ENCODE results near the gene EPAS1. TPM values are rescaled to one million over a fixed set of nuclear protein-coding genes. Genes with fewer than 3 reads are reported as not detected.

EPAS1 gene
- total and polyA plus RNA-seq, 2 experiments from 2014 or later: 47.5 to 73.8 TPM

DNA sequence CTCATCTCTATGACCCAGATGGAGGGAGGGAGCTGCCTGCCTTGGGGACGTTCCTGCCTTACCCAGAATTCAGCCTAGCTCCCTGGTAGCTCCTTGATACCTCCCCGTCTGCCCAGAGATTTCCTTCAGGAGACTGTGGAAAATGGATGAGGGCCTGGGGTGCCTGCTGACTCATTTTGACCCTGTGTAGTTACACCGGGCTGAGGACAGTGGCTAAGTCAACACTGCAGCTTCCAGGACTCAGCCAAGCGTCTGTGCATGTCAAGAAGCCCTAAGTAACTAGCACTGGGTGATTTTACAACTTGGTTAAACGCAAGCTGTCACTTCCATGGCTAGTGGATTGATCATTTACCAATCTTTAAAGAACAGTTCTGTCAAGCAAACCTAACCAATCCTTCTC is 23.3 kb upstream of the EPAS1 start:
- Histone ChIP-seq H3K4me1 (ENCODE audit: insufficient read depth) (peaks cover 15% of the 10 kb centered on the region), H3K9me2 (ENCODE audit: insufficient read depth) (no peaks in the 10 kb centered on the region), H3F3A (ENCODE audit: insufficient read depth) (no peaks in the 10 kb centered on the region), H3K9ac (no peak overlapping the region), H3K36me3 (ENCODE audit: low read depth) (no peaks in the 10 kb centered on the region), H3K27ac (no peak overlapping the region), H4K20me1 (ENCODE audit: insufficient read depth) (no peaks in the 10 kb centered on the region), H3K9me3 (ENCODE audit: low read depth) (no peaks in the 10 kb centered on the region), H3K79me2 (ENCODE audit: insufficient read depth) (no peaks in the 10 kb centered on the region), H2AFZ (no peak overlapping the region), H3K4me3 (no peak overlapping the region), H3K4me2 (ENCODE audit: unreplicated experiment) (no peak overlapping the region), H3K27me3 (replicated peaks; ENCODE audit: insufficient read depth) (no peaks in the 10 kb centered on the region)
- 70 to 76% methylated on average over 5 of the region's 5 CpGs for WGBS, 2 experiments (ENCODE audit: low coverage in 1 of 2, low lambda C conversion rate in 2 of 2, missing lambda C conversion rate in 2 of 2)
- in situ Hi-C loops (cut with MboI): no loop called here
- TF ChIP-seq EZH2 (IDR thresholded peaks at IDR 0.05; ENCODE audit: insufficient read depth, poor library complexity, severe bottlenecking) (no peak), EZH2phosphoT487 (IDR thresholded peaks at IDR 0.05; ENCODE audit: insufficient read depth, low read depth) (no peak)
- DNase-seq: no peak

DNA sequence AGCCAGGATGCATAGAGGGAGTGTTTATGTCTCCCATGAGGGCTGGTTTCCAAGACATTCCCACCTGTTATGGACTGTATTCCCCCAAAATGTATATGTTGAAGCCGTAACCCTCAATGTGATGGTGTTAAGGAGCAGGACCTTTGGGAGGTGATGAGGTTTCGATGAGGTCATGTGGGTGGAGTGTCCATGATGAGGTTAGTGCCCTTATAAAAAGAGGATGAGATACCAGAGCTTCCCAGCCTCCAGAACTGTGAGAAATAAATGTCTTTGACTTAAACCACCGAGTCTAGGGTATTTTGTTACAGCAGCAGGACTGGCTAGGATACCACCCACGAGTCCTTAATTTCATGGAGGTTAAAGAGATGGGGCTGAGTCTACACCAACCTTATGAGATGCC is 22.6 kb upstream of the EPAS1 start:
- in situ Hi-C loops (cut with MboI): no loop called here
- no peaks in the 10 kb centered on the region for H3K9me2 ChIP-seq (ENCODE audit: insufficient read depth)
- no peaks in the 10 kb centered on the region for H3K36me3 ChIP-seq (ENCODE audit: low read depth)
- no peaks in the 10 kb centered on the region for H3K79me2 ChIP-seq (ENCODE audit: insufficient read depth)
- H2AFZ ChIP-seq: no peak overlapping the region
- H3K9ac ChIP-seq: no peak overlapping the region
- H3K9me3 ChIP-seq (ENCODE audit: low read depth): no peaks in the 10 kb centered on the region
- H3K4me2 ChIP-seq (ENCODE audit: unreplicated experiment): no peak overlapping the region
- no peak for TF ChIP-seq EZH2 (IDR thresholded peaks at IDR 0.05; ENCODE audit: insufficient read depth, poor library complexity, severe bottlenecking)
- H3K27me3 ChIP-seq (replicated peaks; ENCODE audit: insufficient read depth): no peaks in the 10 kb centered on the region
- WGBS, 2 experiments (ENCODE audit: low coverage in 1 of 2, low lambda C conversion rate in 2 of 2, missing lambda C conversion rate in 2 of 2): 81 to 84% methylated on average over 4 of the region's 4 CpGs
- H4K20me1 ChIP-seq (ENCODE audit: insufficient read depth): no peaks in the 10 kb centered on the region
- H3F3A ChIP-seq (ENCODE audit: insufficient read depth): no peaks in the 10 kb centered on the region
- H3K4me3 ChIP-seq: no peak overlapping the region
- H3K27ac ChIP-seq: no peak overlapping the region
- peaks cover 9% of the 10 kb centered on the region for H3K4me1 ChIP-seq (ENCODE audit: insufficient read depth)
- no peak for DNase-seq

DNA sequence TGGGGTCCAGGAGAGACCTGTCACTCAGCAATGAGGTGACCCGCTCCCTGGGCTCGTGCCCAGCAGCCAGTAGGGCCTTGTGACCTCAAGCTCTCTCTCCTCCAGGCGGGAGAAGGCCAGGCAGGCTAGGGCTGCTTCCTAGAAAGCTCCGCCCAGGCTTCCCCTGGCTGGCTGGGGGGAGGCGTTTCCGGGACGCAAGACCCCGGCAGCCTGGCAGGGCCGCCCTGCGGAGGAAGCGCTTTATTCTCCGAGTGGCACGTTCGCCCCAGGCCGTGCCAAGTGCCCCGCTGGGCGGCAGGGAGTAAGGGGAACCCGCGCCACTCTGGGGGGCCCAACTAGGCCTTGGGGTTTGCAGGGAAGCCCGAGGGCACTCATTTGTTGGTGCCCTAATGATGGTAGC is 21.2 kb upstream of the EPAS1 start:
- no peaks in the 10 kb centered on the region for H3K27me3 ChIP-seq (replicated peaks; ENCODE audit: insufficient read depth)
- H4K20me1 ChIP-seq (ENCODE audit: insufficient read depth): no peaks in the 10 kb centered on the region
- H3K4me1 ChIP-seq (ENCODE audit: insufficient read depth): no peaks in the 10 kb centered on the region
- no peaks in the 10 kb centered on the region for H3K79me2 ChIP-seq (ENCODE audit: insufficient read depth)
- no peak for TF ChIP-seq EZH2 (IDR thresholded peaks at IDR 0.05; ENCODE audit: insufficient read depth, poor library complexity, severe bottlenecking)
- H3K9me3 ChIP-seq (ENCODE audit: low read depth): no peaks in the 10 kb centered on the region
- WGBS, 2 experiments (ENCODE audit: low coverage in 1 of 2, low lambda C conversion rate in 2 of 2, missing lambda C conversion rate in 2 of 2): 36 to 50% methylated on average over 16 to 20 of the region's 20 CpGs
- H3K36me3 ChIP-seq (ENCODE audit: low read depth): no peaks in the 10 kb centered on the region
- no peaks in the 10 kb centered on the region for H3F3A ChIP-seq (ENCODE audit: insufficient read depth)
- in situ Hi-C loops (cut with MboI): no loop called here
- H3K9ac ChIP-seq: no peak overlapping the region
- DNase-seq: peak; percentile 7
- no peak overlapping the region for H3K4me3 ChIP-seq
- no peak overlapping the region for H3K4me2 ChIP-seq (ENCODE audit: unreplicated experiment)
- no peak overlapping the region for H3K27ac ChIP-seq
- peak overlapping the region; percentile 34; the same call in 1 of the 2 replicates for H2AFZ ChIP-seq
- H3K9me2 ChIP-seq (ENCODE audit: insufficient read depth): no peaks in the 10 kb centered on the region

DNA sequence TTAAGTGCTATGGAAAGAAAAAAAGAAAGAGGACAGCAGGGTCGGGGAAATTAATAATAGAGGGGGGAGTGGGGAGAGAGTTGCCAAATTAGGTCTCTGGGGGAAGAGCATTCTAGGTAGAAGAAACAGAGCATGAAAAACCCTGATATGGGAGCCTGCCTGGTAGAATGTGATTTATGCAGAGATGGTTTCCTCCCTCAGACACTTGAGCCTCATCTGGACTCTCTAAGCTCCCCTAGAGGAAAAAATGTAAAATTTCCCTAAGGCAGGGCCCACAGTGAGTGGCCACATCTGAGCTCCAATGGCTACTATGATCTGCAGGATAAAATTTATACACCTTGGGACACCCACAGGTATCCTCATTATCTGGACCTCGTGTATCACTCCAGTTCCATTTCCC is 20.6 kb upstream of the EPAS1 start:
- WGBS, 2 experiments (ENCODE audit: low coverage in 1 of 2, low lambda C conversion rate in 2 of 2, missing lambda C conversion rate in 2 of 2): 78 to 81% methylated on average over 2 of the region's 2 CpGs
- DNase-seq: peak; percentile 49
- no peak overlapping the region for H3K4me3 ChIP-seq

More for the DNA sequence above, 20.6 kb upstream of the EPAS1 start:
- in situ Hi-C loops (cut with MboI): no loop called here
- no peaks in the 10 kb centered on the region for H3K4me1 ChIP-seq (ENCODE audit: insufficient read depth)
- no peaks in the 10 kb centered on the region for H3K9me2 ChIP-seq (ENCODE audit: insufficient read depth)
- no peaks in the 10 kb centered on the region for H3K27me3 ChIP-seq (replicated peaks; ENCODE audit: insufficient read depth)
- no peaks in the 10 kb centered on the region for H3K79me2 ChIP-seq (ENCODE audit: insufficient read depth)
- no peak for TF ChIP-seq EZH2phosphoT487 (IDR thresholded peaks at IDR 0.05; ENCODE audit: insufficient read depth, low read depth)
- no peaks in the 10 kb centered on the region for H3K9me3 ChIP-seq (ENCODE audit: low read depth)
- no peaks in the 10 kb centered on the region for H3F3A ChIP-seq (ENCODE audit: insufficient read depth)
- H3K27ac ChIP-seq: no peak overlapping the region
- no peaks in the 10 kb centered on the region for H4K20me1 ChIP-seq (ENCODE audit: insufficient read depth)
- H3K4me2 ChIP-seq (ENCODE audit: unreplicated experiment): no peak overlapping the region
- no peak overlapping the region for H3K9ac ChIP-seq
- H2AFZ ChIP-seq: peak overlapping the region; percentile 34; the same call in 1 of the 2 replicates
- H3K36me3 ChIP-seq (ENCODE audit: low read depth): no peaks in the 10 kb centered on the region
